IMR-90 (cell line): ENCODE measurements around the gene FBXW5.

Experiments used
- BHLHE40 ChIP-seq: fragments of 150-350 bp; IDR thresholded peaks from 2 replicates; pipeline ENCODE4 v1.6.1; 2016; ENCODE audit warnings: mild to moderate bottlenecking, low read depth, low read length
- CHD1 ChIP-seq: IDR thresholded peaks from 2 replicates; pipeline ENCODE4 v1.6.1; 2012; ENCODE audit warnings: low read depth, low read length, improper control_type of control experiment
- CTCF ChIP-seq: conservative IDR thresholded peaks from 2 replicates; pipeline ENCODE4 v1.5.1; 2012; ENCODE audit warnings: mild to moderate bottlenecking, low read depth, low read length, improper control_type of control experiment
- ELK1 ChIP-seq: fragments of 150-350 bp; IDR thresholded peaks from 2 replicates; pipeline ENCODE4 v1.6.1; 2016; ENCODE audit warnings: low read depth, mild to moderate bottlenecking, low read length, moderate library complexity, borderline replicate concordance
- FOS ChIP-seq: fragments of 150-350 bp; IDR thresholded peaks from 2 replicates; pipeline ENCODE4 v1.6.1; 2016; ENCODE audit warnings: low read depth, low read length
- MAFK ChIP-seq: IDR thresholded peaks from 2 replicates; pipeline ENCODE4 v1.6.1; 2012; ENCODE audit warnings: low read depth, low read length, improper control_type of control experiment
- MXI1 ChIP-seq: IDR thresholded peaks from 2 replicates; pipeline ENCODE4 v1.6.1; 2012; ENCODE audit warnings: low read depth, mild to moderate bottlenecking, low read length, moderate library complexity, borderline replicate concordance
- POLR2A ChIP-seq: IDR thresholded peaks from 2 replicates; pipeline ENCODE4 v1.6.1; 2012; ENCODE audit warnings: mild to moderate bottlenecking, low read depth, low read length
- RAD21 ChIP-seq: IDR thresholded peaks from 2 replicates; pipeline ENCODE4 v1.6.1; 2012; ENCODE audit warnings: low read length, improper control_type of control experiment
- RCOR1 ChIP-seq: IDR thresholded peaks from 2 replicates; pipeline ENCODE4 v1.6.1; 2012; ENCODE audit warnings: mild to moderate bottlenecking, low read length, improper control_type of control experiment; ENCODE audit not compliant: insufficient replicate concordance
- RFX5 ChIP-seq: IDR thresholded peaks from 2 replicates; pipeline ENCODE4 v1.8.0; 2012; ENCODE audit warnings: low read depth, mild to moderate bottlenecking, low read length, moderate library complexity
- SMC3 ChIP-seq: fragments of 150-350 bp; IDR thresholded peaks from 2 replicates; pipeline ENCODE4 v1.6.1; 2016; ENCODE audit warnings: low read depth, mild to moderate bottlenecking, antibody characterized with exemption, low read length, moderate library complexity
- USF2 ChIP-seq: fragments of 150-350 bp; IDR thresholded peaks from 2 replicates; pipeline ENCODE4 v1.6.1; 2017; ENCODE audit warnings: mild to moderate bottlenecking, antibody characterized with exemption, low read length, low read depth

DNA sequence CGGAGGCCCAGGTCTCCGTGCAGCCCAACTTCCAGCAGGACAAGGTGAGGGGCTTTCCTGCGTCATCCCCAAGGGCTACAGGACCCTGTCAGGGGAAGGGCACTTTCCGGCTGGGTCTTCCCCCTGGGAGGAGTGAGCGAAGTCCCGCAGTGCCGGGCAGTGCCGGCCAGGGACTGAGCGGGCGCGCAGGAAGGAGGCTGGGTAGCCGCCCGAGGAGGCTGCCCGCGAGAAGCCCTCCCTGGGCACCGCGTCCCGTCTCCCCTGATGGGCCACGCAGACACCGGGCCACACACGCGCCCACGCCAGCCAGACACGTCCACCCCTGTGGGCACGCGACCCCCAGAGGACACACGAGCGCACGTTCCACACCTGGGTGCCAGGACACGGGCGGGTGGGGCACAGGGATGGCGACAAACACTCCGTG lies 33.1 kb upstream of the FBXW5 start:
- TF ChIP-seq CTCF (no peak), MAFK (no peak), RAD21 (no peak), POLR2A (no peak), USF2 (no peak), RCOR1 (no peak), SMC3 (no peak), ELK1 (no peak), RFX5 (no peak), CHD1 (no peak), BHLHE40 (no peak), MXI1 (no peak), FOS (no peak)
